ENCODE results near the gene COL6A3.

The COL6A3 gene

GRCh38 chr2:237282568-237283128 lies 131.3 kb downstream of the COL6A3 start:
- H3K4me3 ChIP-seq (ENCODE audit: control insufficient read depth, low read depth, low read length), result no peak overlapping the region
- TF ChIP-seq CTCF (conservative IDR thresholded peaks at IDR 0.05; ENCODE audit: control insufficient read depth, insufficient read depth, low read depth, low read length), result no peak
- DNase-seq (ENCODE audit: low read depth), result peak; percentile 95

GRCh38 chr2:237281836-237282306 lies 132.1 kb downstream of the COL6A3 start:
- TF ChIP-seq CTCF (conservative IDR thresholded peaks at IDR 0.05; ENCODE audit: control insufficient read depth, insufficient read depth, low read depth, low read length), result no peak

GRCh38 chr2:237280939-237281338 lies 133.0 kb downstream of the COL6A3 start:
- TF ChIP-seq CTCF (conservative IDR thresholded peaks at IDR 0.05; ENCODE audit: control insufficient read depth, insufficient read depth, low read depth, low read length), result no peak
- H3K4me3 ChIP-seq (ENCODE audit: control insufficient read depth, low read depth, low read length), result no peak overlapping the region
- DNase-seq (ENCODE audit: low read depth), result peak; percentile 70

More at GRCh38 chr2:237281836-237282306, 132.1 kb downstream of the COL6A3 start:
- DNase-seq (ENCODE audit: low read depth), result peak; percentile 98
- no peak overlapping the region for H3K4me3 ChIP-seq (ENCODE audit: control insufficient read depth, low read depth, low read length)

- no peak for TF ChIP-seq CTCF (conservative IDR thresholded peaks at IDR 0.05; ENCODE audit: control insufficient read depth, insufficient read depth, low read depth, low read length)
- peak; percentile 99 for DNase-seq (ENCODE audit: low read depth)
- no peak overlapping the region for H3K4me3 ChIP-seq (ENCODE audit: control insufficient read depth, low read depth, low read length)
These were observed 133.7 kb downstream of the COL6A3 start for GRCh38 chr2:237280229-237280628.

GRCh38 chr2:237279012-237279768 lies 134.8 kb downstream of the COL6A3 start:
- TF ChIP-seq CTCF (conservative IDR thresholded peaks at IDR 0.05; ENCODE audit: control insufficient read depth, insufficient read depth, low read depth, low read length), result no peak
- DNase-seq (ENCODE audit: low read depth), result peak; percentile 81
- no peak overlapping the region for H3K4me3 ChIP-seq (ENCODE audit: control insufficient read depth, low read depth, low read length)

- TF ChIP-seq CTCF (conservative IDR thresholded peaks at IDR 0.05; ENCODE audit: control insufficient read depth, insufficient read depth, low read depth, low read length), result no peak
- DNase-seq (ENCODE audit: low read depth), result peak; percentile 98
- H3K4me3 ChIP-seq (ENCODE audit: control insufficient read depth, low read depth, low read length), result peak overlapping the region; percentile 30
These were observed 135.4 kb downstream of the COL6A3 start for GRCh38 chr2:237278568-237278967.
